A673 (cell line): Measurements from ENCODE around the gene KLHL11. TPM values are rescaled to one million over a fixed set of nuclear protein-coding genes. Genes with fewer than 3 reads are reported as not detected.
"Not testable (repeated sequence)": the region's sequence is repeated elsewhere in the genome, so short reads cannot be mapped to it uniquely, and the experiment has no call there.

Source experiments
- BruUV-seq: library from RNA; stranded (reverse); fragments of 400-500 nt; replicated peaks from 2 replicates; lab custom pipeline; 2021; lab: Mats Ljungman, UMichigan
- CTCF ChIA-PET: fragments of 300-600 bp; sonication (Branson Sonifier 250); formaldehyde crosslinking; loops from one replicate; lab custom pipeline; 2022; ENCODE audit warnings: antibody characterized with exemption; lab: Charles Lee
- POLR2A ChIA-PET: fragments of 300-600 bp; sonication (Branson Sonifier 250); formaldehyde crosslinking; loops from one replicate; lab custom pipeline; 2022; ENCODE audit warnings: antibody characterized with exemption; ENCODE audit not compliant: low non-redundant PET; lab: Charles Lee
- DNase-seq: peaks from one replicate; pipeline ENCODE4 v3.0.0-alpha.2; 2015; ENCODE audit warnings: low spot score
- H3K27ac ChIP-seq: fragments of 200-600 bp; sonication (generic); 2 replicates; pipeline ENCODE4 v1.5.1; 2016; ENCODE audit warnings: mixed run types, low read depth, mild to moderate bottlenecking, mixed read lengths, antibody characterized with exemption, low read length; ENCODE audit not compliant: poor library complexity, severe bottlenecking
- H3K27me3 ChIP-seq: fragments of 200-600 bp; sonication (generic); replicated peaks from 2 replicates; pipeline ENCODE4 v1.6.1; 2017; ENCODE audit warnings: mixed run types, low read depth, mild to moderate bottlenecking, mixed read lengths, antibody characterized with exemption, low read length; ENCODE audit not compliant: insufficient read depth, poor library complexity
- H3K36me3 ChIP-seq: fragments of 200-600 bp; sonication (generic); 2 replicates; pipeline ENCODE4 v1.6.1; 2016; ENCODE audit warnings: mixed run types, mild to moderate bottlenecking, mixed read lengths, antibody characterized with exemption, low read length; ENCODE audit not compliant: insufficient read depth, poor library complexity, severe bottlenecking
- H3K4me1 ChIP-seq: fragments of 200-600 bp; sonication (generic); 2 replicates; pipeline ENCODE4 v1.6.1; 2017; ENCODE audit warnings: mixed run types, mild to moderate bottlenecking, mixed read lengths, antibody characterized with exemption, low read length; ENCODE audit not compliant: insufficient read depth, poor library complexity, severe bottlenecking
- H3K4me3 ChIP-seq: fragments of 200-600 bp; sonication (generic); 2 replicates; pipeline ENCODE4 v1.5.1; 2016; ENCODE audit warnings: low read depth, mixed run types, mild to moderate bottlenecking, mixed read lengths, low read length; ENCODE audit not compliant: poor library complexity, severe bottlenecking
- H3K9me3 ChIP-seq: fragments of 200-600 bp; sonication (generic); 2 replicates; pipeline ENCODE4 v1.6.1; 2016; ENCODE audit warnings: mixed run types, low read depth, mild to moderate bottlenecking, mixed read lengths, antibody characterized with exemption, low read length; ENCODE audit not compliant: poor library complexity, severe bottlenecking
- EZH2 ChIP-seq: fragments of 200-600 bp; sonication (generic); IDR thresholded peaks from 2 replicates; pipeline ENCODE4 v1.6.1; 2017; ENCODE audit warnings: borderline replicate concordance, low read depth, mild to moderate bottlenecking, mixed read lengths, antibody characterized with exemption, low read length; ENCODE audit not compliant: poor library complexity, severe bottlenecking
- intact Hi-C: fragments of 100-400 bp; cut with micrococcal nuclease; formaldehyde crosslinking; loops from one replicate; pipeline ENCODE4 v1.10.0; 2022; ENCODE audit not compliant: unreplicated experiment
- total RNA-seq: library from RNA; stranded (reverse); gene quantifications from 2 replicates; pipeline ENCODE4 v1.2.3, GENCODE V29; 2021
- TF ChIP-seq, protein P1 (sequence below): fragments of 300-800, 200-600 bp; sonication (generic); conservative IDR thresholded peaks from 2 replicates; pipeline ENCODE4 v1.5.1; 2017; ENCODE audit warnings: low read depth, mild to moderate bottlenecking, antibody characterized with exemption, low read length, moderate library complexity, mixed read lengths

KLHL11 gene
- total RNA-seq, 1 experiment from 2014 or later = 12.0 TPM

DNA sequence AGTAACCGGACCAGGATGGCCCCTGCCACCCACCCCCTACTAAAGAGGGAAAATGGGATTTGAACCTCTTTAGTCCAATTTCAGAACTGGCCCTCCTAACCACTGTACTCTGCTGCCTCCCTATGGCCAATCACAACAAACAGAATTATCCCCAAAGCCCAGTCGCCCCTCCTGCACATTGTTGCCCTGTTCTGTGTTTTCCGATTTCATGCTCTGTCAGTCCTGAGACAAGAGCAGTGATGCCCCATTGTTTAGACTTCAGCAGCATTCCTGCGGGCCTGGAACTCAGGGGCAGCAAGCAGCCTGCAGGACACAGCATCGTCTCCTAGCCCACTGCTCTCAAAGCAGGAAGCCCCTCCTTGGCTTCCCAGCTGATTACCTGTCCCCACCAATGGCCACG is 20.5 kb upstream of the KLHL11 start:
- no TSS peak for BruUV-seq
- Histone ChIP-seq H3K27ac (no peak overlapping the region), H3K4me3 (no peak overlapping the region), H3K4me1 (no peaks in the 10 kb centered on the region), H3K9me3 (no peaks in the 10 kb centered on the region), H3K36me3 (peaks cover 57% of the 10 kb centered on the region), H3K27me3 (no peaks in the 10 kb centered on the region)
- TF ChIP-seq EZH2 = no peak
- TF ChIP-seq, protein P1, sequence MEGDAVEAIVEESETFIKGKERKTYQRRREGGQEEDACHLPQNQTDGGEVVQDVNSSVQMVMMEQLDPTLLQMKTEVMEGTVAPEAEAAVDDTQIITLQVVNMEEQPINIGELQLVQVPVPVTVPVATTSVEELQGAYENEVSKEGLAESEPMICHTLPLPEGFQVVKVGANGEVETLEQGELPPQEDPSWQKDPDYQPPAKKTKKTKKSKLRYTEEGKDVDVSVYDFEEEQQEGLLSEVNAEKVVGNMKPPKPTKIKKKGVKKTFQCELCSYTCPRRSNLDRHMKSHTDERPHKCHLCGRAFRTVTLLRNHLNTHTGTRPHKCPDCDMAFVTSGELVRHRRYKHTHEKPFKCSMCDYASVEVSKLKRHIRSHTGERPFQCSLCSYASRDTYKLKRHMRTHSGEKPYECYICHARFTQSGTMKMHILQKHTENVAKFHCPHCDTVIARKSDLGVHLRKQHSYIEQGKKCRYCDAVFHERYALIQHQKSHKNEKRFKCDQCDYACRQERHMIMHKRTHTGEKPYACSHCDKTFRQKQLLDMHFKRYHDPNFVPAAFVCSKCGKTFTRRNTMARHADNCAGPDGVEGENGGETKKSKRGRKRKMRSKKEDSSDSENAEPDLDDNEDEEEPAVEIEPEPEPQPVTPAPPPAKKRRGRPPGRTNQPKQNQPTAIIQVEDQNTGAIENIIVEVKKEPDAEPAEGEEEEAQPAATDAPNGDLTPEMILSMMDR = 0 out of 2 replicates have a peak, but pooled peaks have one; percentile 17
- CTCF ChIA-PET = no interaction called here
- POLR2A ChIA-PET = no interaction called here
- intact Hi-C loops = loop anchor here (10.0 kb wide), 1 partner anchor 151 kb away; the partner anchor contains the start of gene HAP1
- peak; percentile 6 for DNase-seq

DNA sequence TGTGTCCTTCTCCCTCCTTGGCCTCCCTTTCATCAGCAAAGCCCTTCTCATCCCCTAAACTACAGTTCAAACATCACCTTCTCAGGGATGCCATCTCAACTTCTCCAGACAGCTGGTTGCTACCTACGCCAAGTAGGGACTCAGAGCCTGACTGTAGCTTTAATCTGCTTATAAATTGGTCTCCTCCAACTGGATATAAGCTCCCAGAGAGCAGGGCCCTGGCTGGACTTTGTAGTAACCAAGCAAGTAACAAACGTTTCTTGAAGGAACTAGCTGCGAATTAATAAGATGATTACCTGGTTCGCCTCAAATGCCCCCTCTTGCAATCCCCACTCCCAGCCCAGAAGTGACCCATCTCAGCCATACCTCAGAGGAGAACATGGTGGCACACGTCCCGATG is 17.5 kb upstream of the KLHL11 start:
- ChIA-PET CTCF (no interaction called here), POLR2A (no interaction called here)
- H3K27ac ChIP-seq = no peak overlapping the region
- H3K9me3 ChIP-seq = no peaks in the 10 kb centered on the region
- H3K4me1 ChIP-seq = no peaks in the 10 kb centered on the region
- DNase-seq = no peak
- H3K27me3 ChIP-seq = no peaks in the 10 kb centered on the region
- intact Hi-C loops = loop anchor here (10.0 kb wide), 1 partner anchor 148 kb away; the partner anchor contains the start of gene HAP1
- no peak overlapping the region for H3K4me3 ChIP-seq
- H3K36me3 ChIP-seq = peaks cover 60% of the 10 kb centered on the region
- TF ChIP-seq, protein P1 = no peak
- no peak for TF ChIP-seq EZH2
- no TSS peak for BruUV-seq

DNA sequence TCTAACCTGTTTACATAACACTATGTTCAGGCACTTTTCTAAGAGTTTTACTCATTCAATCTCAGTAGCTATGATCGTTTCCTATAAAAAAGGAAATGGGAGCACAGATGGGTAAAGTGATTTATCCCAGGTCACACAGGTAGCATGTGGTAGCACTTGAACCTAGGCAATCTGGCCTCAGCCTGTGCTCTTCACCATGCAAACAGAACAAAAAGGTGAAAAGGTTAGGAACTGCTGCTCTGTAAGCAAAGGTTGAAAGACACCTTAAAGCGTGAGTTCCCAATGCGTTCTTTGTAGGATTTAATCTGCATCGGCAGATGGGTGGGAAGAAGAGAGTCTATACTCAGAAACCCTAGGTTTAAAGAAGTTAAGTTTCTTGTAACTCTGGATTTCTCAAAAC is 14.9 kb upstream of the KLHL11 start:
- no peak overlapping the region for H3K4me3 ChIP-seq
- no peak overlapping the region for H3K27ac ChIP-seq
- POLR2A ChIA-PET = no interaction called here
- H3K27me3 ChIP-seq = no peaks in the 10 kb centered on the region
- H3K4me1 ChIP-seq = no peaks in the 10 kb centered on the region
- no peaks in the 10 kb centered on the region for H3K9me3 ChIP-seq
- intact Hi-C loops = loop anchor here (10.0 kb wide), 1 partner anchor 145 kb away; the partner anchor contains the start of gene HAP1
- CTCF ChIA-PET = no interaction called here
- no TSS peak for BruUV-seq
- DNase-seq = no peak
- H3K36me3 ChIP-seq = peaks cover 43% of the 10 kb centered on the region
- TF ChIP-seq, protein P1 = no peak

DNA sequence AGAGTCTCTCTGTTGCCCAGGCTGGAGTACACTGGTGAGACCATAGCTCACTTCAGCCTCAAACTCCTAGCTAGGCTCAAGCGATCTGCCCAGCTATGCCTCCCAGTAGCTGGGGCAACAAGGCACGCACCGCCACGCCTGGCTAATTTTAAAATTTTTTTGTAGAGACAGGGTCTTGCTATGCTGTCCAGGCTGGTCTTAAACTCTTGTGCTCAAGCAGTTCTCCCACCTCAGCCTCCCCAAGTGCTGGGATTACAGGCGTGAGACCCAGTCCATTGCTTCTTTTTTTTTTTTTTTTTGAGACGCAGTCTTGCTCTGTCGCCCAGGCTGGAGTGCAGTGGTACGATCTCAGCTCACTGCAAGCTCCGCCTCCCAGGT is 9.1 kb upstream of the KLHL11 start:
- POLR2A ChIA-PET = not testable (repeated sequence)

More for the DNA sequence above, 9.1 kb upstream of the KLHL11 start:
- peaks cover 52% of the 10 kb centered on the region for H3K36me3 ChIP-seq
- H3K27me3 ChIP-seq, H3K4me1 ChIP-seq, CTCF ChIA-PET, H3K4me3 ChIP-seq, intact Hi-C loops, H3K27ac ChIP-seq, BruUV-seq, H3K9me3 ChIP-seq, DNase-seq: not testable (repeated sequence)
